GM18526 (cell line): ENCODE measurements around the gene TAF1B.

Experiments used
- POLR2A ChIP-seq: IDR thresholded peaks from 3 replicates; pipeline ENCODE4 v1.6.1; 2011; ENCODE audit not compliant: insufficient read length; ENCODE audit errors: extremely low read depth

The TAF1B gene

DNA sequence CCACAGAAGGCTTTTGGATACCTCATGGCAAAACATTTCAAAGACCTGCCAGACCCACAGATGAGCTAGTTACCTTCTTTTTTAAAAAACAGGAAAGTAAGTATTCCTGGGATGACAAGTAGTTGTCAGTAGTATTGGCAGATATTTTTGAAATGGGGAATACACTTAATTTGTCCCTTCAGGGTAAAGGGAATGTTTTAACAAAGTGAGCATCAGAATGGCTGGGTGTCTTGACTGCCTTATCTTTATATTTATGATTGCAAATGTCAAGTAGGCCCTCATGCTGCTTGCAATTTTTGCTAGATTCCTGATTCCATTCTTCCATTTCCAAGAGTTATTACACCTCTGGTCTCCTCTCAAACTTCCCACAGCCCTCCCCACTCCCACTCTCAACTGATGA, 4.9 kb upstream of the TAF1B start:
- no peak for TF ChIP-seq POLR2A

DNA sequence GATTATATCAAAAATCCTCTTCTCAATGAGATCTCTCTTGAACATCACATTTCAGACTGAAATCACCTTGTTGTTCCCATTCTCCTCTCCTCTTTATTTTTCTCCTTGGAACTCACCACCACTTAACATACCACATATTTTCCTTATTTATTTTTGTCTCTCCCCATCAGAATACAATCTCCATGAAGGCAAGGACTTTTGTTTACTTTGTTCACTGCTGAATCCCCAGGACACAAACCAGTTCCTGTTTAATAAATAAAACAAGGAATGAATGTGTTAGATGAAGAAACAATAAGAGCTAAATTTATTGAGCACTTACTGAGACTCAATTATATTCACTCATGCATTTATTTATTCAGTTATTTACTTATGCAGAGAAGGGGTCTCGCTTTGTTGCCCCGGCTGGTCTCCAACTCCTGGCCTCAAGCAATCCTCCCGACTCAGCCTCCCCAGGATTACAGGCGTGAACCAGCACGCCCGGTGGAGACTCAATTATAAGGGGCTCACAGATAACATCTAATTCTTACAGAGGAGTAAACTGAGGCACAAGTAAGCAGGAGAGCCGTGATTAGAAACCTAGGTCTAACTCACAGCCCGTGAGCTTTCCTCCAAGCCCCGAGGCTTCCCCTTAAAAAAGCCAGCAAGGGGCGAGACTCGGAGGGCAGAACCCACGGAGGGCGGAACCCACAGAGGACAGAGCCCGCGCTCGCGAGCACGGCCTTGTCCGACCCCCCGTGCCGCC, 616 bp upstream of the TAF1B start:
- no peak for TF ChIP-seq POLR2A

DNA sequence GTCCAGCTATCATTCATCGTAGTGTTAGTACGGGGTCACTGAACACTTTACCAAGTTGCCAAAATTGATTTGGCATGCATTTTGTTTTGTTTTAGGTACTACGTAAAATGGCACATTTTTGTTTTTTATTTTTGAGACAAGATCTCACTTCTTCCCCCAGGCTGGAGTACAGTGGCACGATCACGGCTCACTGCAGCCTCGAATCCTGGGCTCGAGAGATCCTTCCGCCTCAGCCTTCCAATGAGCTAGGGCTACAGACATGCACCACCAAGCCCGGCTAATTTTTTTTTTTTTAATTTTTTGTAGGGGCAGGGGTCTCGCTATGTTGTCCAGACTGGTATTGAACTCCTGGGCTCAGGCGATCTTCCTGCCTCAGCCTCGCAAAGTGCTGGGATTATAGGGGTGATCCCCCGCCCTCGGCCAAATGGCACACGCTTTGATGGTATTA, 786 bp downstream of the TAF1B start:
- TF ChIP-seq POLR2A = no peak

DNA sequence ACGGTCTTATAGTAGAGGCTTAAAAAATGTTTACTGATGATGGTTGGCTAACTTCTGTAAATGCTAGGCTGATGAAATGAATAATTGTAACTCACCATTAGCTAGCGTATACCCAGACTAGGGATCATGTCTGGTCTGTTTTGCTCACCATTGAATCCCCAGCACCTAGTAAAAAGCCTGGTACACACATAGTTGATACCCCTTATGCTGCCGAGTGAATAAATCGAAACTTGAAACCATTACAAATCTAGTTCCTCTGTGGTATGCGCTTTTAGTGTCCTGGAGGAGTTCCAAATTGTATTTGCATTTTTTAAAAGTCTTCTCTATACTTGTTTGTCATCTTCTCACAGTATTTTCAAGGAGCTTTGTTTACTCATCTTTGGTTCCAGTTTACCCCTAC, 1.3 kb downstream of the TAF1B start:
- TF ChIP-seq POLR2A = no peak

DNA sequence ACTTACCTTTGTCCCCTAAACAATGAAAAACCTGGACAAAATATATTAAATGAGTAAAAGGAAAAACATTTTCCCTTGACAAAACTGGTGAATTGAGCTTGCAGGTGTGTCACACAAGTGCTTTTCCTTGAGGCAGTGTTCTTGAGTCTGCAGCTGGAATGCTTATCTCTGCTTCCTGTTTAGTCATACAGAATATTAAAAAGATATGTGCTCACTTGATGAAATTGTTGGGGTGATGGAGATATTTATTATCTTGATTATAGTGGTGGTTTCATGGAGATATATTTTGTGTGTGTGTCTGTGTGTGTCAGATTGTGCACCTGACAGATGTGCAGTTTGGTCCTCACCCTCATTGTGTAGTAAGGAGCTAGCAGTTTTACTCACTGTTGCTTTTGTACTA, 3.3 kb downstream of the TAF1B start:
- TF ChIP-seq POLR2A = no peak

DNA sequence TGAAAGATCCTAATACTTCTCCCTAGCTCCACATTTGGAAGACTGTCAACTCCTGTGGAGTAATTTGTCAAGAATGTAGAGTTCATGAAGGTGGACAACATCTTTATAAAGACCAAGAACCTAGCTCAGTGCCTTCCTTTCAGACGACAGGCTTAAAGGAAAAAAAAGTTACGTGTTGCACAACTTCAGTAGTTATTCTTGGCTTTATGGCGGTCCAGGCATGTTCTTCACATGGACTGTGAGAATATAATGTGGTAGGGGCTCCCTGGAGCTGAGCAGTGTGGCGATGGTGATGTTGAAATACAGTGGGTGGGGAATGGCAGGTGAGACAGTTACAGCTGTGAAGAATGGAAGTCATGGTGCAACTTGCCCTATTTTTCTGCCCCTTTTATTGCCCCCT, 3.9 kb downstream of the TAF1B start:
- TF ChIP-seq POLR2A = no peak

DNA sequence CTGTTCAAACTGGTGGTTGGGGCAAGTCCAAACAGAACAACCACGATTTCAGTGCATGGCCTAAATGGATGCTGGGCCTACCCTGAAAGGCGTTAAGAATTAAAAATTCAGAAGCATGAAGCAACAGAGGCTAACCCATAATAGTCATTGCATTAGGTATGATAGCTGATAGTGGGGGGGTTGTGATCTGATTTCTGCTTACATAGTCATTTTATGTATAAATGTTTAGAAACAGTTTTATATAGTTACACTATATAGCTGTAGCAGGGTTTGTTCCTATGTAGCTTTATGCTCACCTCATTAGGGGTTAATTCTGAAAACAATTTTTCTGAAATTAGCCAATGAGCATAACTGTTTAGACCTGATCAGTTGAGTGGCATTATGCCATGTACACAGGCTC, 9.6 kb downstream of the TAF1B start:
- TF ChIP-seq POLR2A = no peak

DNA sequence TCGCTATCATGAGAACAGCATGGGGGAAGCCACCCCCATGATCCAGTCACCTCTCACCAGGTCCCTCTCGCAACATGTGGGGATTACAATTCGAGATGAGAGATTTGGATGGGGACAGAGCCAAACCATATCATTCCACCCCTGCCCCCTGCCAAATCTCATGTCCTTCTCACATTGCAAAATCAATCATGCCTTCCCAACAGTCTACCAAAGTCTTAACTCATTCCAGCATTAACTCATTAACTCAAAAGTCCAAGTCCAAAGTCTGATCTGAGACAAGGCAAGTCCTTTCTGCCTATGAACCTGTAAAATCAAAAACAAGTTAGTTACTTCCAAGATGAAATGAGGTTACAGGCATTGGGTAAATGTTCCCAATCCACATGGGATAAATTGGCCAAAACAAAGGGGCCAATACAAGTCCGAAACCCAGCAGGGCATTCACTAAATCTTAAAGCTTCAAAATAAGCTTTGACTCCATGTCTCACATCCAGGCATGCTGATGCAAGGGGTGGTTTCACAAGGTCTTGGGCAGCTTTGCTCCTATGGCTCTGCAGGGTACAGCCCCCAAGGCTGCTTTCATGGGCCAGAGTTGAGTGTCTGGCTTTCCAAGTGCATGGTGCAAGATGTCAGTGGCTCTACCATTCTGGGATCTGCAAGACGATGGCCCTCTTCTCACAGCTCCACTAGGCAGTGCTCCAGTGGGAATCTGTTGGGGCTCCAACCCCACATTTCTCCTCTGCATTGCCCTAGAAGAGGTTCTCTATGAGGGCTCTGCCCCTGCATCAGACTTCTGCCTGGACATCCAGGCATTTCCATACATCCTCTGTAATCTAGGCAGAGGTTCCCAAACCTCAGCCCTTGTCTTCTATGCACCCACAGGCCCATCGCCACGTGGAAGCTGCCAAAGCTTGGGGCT, 14.8 kb downstream of the TAF1B start:
- no peak for TF ChIP-seq POLR2A

DNA sequence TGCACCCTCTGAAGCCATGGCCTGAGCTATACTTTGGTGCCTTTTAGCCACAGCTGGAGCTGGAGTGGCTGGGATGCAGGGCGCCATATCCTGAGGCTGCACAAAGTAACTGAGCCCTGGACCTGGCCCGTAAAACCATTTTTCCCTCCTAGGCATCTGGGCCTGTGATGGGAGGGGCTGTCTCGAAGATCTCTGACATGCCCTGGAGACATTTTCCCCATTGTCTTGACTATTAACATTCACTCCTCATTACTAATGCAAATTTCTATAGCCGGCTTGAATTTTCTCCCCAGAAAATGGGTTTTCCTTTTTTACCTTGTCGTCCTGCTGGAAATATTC, 15.4 kb downstream of the TAF1B start:
- TF ChIP-seq POLR2A = no peak

DNA sequence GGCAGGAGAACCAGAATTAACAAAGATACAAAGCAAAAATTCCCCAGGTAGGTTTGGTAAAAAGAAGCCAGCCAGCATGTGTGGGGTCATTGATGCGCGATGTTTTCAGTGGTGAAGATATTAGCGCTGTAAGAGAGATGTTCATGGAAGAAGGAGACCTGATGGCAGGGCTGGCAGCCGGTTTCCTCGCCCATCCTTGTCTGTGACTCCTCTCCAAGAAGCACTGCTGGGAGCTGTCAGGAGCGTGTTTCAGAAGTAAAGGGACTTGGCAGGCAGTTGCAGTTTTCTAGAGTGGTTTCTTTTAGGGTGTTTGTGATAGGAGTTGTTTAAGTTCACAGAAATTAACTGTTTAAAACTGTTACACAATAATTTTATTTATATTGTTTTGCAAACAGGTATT, 24.6 kb downstream of the TAF1B start:
- TF ChIP-seq POLR2A = no peak

DNA sequence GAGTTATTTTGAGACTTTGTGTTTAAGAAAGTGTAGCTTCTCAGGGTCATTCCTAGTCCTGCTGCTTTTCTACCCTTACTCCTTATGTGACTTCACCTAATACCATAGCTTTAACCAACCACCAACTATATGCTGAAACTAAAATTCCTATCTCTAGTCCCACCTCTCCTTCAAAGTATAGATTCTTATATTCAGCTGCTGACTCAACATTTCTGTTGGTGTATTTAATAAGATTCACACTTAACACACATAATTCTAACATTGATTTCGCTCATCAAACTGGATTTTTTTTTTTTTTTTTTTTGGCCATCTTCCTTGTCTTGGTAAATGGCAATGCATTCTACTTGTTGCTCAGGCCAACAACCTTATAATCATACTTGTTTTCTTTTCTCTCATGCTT, 30.1 kb downstream of the TAF1B start:
- TF ChIP-seq POLR2A = no peak

DNA sequence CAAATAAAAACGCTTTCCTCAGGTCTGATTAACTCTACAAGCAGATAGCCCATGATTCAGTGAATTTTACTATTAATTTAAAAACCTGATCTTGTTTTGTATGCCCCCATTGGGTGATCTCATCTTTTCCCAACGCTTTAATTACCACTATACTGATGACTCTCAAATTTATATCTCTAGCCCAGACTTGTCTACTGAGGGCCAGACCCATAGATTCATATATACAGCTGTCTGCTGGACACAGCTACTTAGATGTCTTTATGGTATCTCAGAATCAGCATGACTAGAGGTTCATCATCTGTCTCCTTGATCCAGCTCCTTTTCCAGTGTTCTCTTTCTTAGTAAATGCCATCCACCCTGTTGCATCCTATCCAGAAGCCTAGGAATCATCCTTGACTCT, 33.8 kb downstream of the TAF1B start:
- TF ChIP-seq POLR2A = no peak

DNA sequence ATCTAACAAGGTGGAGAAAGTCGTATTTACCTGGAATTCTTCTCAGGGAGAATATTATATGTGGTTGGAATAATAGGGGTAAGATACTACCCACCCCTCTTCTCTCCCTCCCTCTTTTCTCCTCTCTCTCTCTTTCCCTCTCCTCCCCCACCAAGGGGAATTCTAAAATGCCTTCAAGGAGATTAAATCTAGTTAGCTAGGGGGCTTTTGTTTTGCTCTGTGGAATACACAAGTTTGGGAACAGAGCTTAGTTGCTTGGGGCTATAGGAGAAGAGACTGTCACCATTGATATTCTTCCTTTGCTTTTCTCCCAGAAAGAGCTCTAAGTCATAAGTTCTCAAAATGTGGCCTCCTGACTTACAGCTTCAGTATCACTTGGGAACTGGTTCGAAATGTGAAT, 34.5 kb downstream of the TAF1B start:
- TF ChIP-seq POLR2A = no peak

DNA sequence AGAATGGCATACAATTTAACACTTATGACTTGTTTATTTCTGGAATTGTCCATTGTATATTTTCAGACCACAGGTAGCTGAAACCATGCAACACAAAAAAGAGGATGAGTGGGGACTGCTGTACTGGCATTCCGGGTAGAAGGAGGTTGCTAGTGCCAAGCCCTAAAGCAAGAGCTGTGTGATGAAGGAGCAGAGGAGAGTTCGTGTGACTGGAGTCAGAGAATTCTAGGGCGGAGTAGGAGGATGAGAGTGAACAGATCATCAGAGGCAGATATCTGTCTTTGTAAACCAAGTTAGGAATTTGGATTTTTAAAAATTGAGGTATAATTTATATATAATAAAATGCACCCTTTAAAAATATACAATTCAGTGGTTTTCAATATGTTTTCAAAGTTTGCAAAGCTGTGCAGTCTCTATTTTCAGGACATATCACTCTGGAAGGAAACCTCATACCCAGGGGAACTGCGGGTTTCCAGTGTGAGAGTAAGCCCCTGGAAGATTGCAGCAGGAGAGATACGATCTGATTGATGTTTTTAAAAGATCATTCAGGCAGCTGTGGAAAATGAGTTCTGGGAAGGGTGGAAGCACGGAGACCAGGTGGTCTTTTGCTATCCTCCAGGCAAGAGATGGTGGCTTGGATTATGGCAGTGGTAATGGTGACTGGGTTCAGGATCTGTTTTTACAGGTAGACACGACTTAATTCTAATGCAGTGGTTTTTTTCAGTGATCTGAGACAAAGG, 36.4 kb downstream of the TAF1B start:
- no peak for TF ChIP-seq POLR2A

DNA sequence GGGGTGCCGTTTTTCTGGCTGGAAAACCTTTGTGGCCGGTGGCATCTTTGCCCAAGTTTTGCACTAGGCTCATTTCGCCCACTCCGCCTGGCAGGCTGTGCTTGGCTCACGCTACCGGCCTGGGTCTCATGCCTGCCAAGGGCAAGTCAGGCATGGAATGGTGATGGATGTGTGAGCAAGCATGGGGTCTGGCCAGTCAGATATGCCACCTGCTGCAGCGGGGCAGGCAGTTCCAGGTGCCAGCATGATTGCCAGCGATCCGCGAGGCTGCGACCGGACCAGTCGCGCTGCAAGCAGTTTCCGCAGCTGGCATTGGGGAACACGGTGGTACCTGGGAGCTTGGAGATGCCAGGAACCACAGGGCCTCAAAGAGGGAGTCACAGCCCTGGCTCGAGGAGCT, 40.6 kb downstream of the TAF1B start:
- TF ChIP-seq POLR2A = no peak

DNA sequence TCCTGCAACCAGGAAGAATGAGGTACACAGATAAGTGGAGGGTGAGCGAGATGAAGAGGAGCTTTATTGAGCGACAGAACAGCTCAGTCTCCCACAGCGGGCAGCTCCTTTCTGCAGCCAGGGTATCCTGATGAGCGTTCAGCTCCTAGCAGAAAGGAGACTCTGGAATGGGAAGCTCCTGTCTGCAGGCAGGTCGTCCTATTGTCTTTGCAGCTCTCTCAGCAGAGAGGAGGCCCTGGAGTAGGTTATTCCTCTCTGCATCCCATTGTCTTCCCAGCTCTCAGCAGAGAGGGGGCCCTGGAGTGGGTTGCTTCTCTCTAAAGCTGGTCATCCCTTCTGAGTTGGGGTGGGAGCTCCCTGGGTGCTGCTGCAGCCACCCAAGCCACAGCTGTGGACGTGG, 41.2 kb downstream of the TAF1B start:
- TF ChIP-seq POLR2A = no peak
